HEK293T (cell line): ENCODE results near the gene CLIC3.

Experiments used
- ARNT ChIP-seq: fragments of 450-650 bp; IDR thresholded peaks from 2 replicates; pipeline ENCODE4 v1.6.1; 2017; ENCODE audit warnings: mild to moderate bottlenecking
- BHLHE40 ChIP-seq: fragments of 450-650 bp; IDR thresholded peaks from 2 replicates; pipeline ENCODE4 v1.6.1; 2016; ENCODE audit warnings: mild to moderate bottlenecking, moderate library complexity, borderline replicate concordance
- ELF4 ChIP-seq: fragments of 450-650 bp; IDR thresholded peaks from 2 replicates; pipeline ENCODE4 v1.6.1; 2017; ENCODE audit warnings: antibody characterized with exemption
- FOXA1 ChIP-seq: fragments of 450-650 bp; IDR thresholded peaks from 2 replicates; pipeline ENCODE4 v1.6.1; 2016; ENCODE audit warnings: mild to moderate bottlenecking
- HDGF ChIP-seq: fragments of 450-650 bp; IDR thresholded peaks from 2 replicates; pipeline ENCODE4 v1.6.1; 2017; ENCODE audit warnings: antibody characterized with exemption, borderline replicate concordance
- LEF1 ChIP-seq: fragments of 450-650 bp; IDR thresholded peaks from 2 replicates; pipeline ENCODE4 v1.6.1; 2017; ENCODE audit warnings: mild to moderate bottlenecking, borderline replicate concordance
- NFRKB ChIP-seq: fragments of 450-650 bp; IDR thresholded peaks from 2 replicates; pipeline ENCODE4 v1.6.1; 2016; ENCODE audit warnings: mild to moderate bottlenecking, moderate library complexity
- SP1 ChIP-seq: fragments of 450-650 bp; IDR thresholded peaks from 2 replicates; pipeline ENCODE4 v1.6.1; 2017
- SUZ12 ChIP-seq: fragments of 450-650 bp; IDR thresholded peaks from 2 replicates; pipeline ENCODE4 v1.6.1; 2016; ENCODE audit warnings: mild to moderate bottlenecking
- TARDBP ChIP-seq: fragments of 450-650 bp; IDR thresholded peaks from 2 replicates; pipeline ENCODE4 v1.6.1; 2016
- ZNF384 ChIP-seq: fragments of 450-650 bp; IDR thresholded peaks from 2 replicates; pipeline ENCODE4 v1.6.1; 2016
- TF ChIP-seq, protein P1 (sequence below): fragments of 450-650 bp; IDR thresholded peaks from 2 replicates; pipeline ENCODE4 v1.6.1; 2016

GRCh38 chr9:137034039-137034708 lies 37.8 kb upstream of the CLIC3 start:
- TF ChIP-seq BHLHE40 (no peak), FOXA1 (no peak), ZNF384 (no peak), HDGF (no peak), NFRKB (no peak), LEF1 (no peak), TARDBP (no peak), SUZ12 (no peak), SP1 (no peak), ARNT (no peak), ELF4 (no peak)
- TF ChIP-seq, protein P1, sequence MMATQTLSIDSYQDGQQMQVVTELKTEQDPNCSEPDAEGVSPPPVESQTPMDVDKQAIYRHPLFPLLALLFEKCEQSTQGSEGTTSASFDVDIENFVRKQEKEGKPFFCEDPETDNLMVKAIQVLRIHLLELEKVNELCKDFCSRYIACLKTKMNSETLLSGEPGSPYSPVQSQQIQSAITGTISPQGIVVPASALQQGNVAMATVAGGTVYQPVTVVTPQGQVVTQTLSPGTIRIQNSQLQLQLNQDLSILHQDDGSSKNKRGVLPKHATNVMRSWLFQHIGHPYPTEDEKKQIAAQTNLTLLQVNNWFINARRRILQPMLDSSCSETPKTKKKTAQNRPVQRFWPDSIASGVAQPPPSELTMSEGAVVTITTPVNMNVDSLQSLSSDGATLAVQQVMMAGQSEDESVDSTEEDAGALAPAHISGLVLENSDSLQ = no peak
